SH-SY5Y (cell line): Measurements from ENCODE around the gene BMS1.

Experiments
- GATA2 ChIP-seq: IDR thresholded peaks from 2 replicates; pipeline ENCODE4 v1.6.1; 2011; ENCODE audit warnings: mild to moderate bottlenecking, low read depth, low read length
- GATA3 ChIP-seq: IDR thresholded peaks from 2 replicates; pipeline ENCODE4 v1.6.1; 2011; ENCODE audit warnings: low read depth, mild to moderate bottlenecking, low read length, moderate library complexity

BMS1 gene

DNA sequence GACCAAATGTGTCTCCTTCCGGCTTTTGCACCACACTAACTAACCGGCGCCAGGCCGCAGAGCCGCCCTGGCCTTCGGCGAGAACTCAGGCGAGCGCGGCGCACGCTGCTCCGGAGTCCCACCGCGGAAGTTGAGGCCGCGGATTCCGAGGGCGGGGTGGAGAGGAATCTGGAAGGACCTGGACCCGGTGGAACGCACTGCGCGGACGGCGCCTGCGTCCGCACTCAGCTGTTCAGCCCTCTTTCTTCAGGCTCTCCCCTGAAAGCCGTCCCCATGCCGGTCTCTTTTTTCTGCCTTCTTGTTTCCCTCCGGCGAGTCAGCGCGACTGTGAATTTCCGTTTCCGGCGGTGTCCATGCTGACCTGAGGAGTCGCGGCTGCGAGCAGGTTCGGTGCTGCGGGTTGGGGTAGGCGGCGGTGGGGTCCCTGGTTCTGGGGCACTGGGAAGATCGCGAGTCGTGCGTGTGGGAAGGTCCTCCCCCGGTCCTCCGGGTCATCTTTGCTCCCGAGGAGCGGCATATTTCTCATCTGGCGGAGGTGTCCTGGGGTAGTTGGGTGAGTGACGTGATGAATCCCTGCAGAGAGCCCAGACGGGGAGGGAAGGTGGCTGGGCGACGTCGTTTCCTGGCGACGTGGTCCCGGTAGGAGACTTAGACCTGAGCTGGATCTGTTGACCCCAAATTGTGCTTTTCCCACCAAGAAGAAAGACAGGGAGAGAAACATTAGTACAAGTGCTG lies at the start of gene BMS1:
BMS1 (plus strand) TSS at position 350 of the 735 bp plus-strand sequence. CDS start 1,600 bp downstream, outside the sequence.
- TF ChIP-seq GATA3 (no peak), GATA2 (no peak)

GRCh38 chr10:42734536-42734935 lies 48.1 kb upstream of the BMS1 start:
- TF ChIP-seq GATA3 (no peak), GATA2 (no peak)

DNA sequence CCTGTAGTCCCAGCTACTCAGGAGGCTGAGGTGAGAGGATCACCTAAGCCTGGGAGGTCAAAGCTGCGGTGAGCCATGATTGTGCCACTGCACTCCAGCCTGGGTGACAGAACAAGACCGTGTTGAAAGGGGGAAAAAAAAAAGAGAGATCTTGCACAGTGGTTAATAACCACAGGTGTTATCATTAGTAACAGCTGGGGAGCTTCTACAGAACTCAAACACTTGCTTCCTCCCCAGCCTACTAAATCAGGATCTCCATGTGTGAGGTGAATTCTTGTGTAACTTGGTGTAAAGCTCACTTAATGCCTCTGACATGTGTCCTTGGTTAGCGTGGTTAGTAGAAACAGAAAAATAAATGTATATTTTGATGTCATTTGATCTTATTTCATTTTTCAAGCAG lies 43.9 kb upstream of the BMS1 start:
- TF ChIP-seq GATA2: no peak
- no peak for TF ChIP-seq GATA3

GRCh38 chr10:42743697-42744096 lies 38.9 kb upstream of the BMS1 start:
- TF ChIP-seq GATA3: no peak
- no peak for TF ChIP-seq GATA2

GRCh38 chr10:42744134-42744701 lies 38.4 kb upstream of the BMS1 start:
- TF ChIP-seq GATA2: no peak
- TF ChIP-seq GATA3: no peak

DNA sequence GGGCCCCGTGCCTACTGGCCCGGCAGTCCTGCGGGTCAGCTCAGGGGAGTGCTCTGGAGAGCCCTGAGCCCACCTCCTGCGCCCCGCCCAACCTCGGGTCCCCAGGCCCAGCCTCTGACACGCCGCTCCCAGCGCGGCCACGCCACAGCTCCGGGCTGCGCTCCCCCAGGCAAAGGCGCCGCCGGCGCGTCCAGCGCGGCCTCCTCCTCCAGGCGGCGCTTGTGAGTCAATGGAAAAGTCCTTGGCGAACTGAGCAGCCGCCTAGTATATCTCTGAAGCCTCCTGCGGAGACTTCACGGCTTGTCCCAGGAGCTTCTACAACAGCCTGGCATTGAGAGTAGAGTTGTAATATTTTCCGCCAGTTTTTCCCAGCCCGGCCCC lies 29.5 kb upstream of the BMS1 start:
- TF ChIP-seq GATA3 (no peak), GATA2 (no peak)

DNA sequence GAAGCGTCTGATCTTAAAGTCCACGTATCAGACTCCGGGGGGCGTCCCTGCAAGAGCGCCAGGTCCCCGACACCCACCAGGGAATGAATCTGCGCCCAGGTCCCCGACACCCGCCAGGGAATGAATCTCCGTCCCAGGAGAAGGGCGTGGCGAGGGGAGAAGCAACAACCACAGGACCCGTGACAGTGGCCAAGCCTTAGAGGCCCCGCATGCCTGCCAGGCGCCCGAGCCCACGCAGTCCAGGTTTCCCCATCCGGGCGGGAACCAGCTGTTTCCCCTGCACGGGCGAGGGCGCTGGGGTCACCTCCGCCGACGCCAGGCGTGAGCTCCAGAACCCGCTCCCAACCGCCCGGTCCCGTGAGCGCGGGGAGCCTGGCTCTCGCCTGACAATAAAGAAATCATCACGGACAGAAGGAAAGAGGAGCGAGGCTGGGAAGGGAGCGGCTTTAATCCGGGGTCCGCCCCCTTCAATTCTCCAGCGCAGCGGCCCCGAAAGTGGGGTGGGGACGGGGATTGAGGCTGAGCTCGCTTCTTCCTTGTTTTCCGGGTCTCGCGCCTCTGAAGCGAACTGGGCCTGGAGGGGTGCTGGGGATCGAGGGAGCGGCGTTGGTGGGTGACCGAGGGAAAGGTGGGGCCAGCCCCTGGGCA lies 29.0 kb upstream of the BMS1 start:
- TF ChIP-seq GATA3 (no peak), GATA2 (no peak)

GRCh38 chr10:42754155-42755027 lies 28.2 kb upstream of the BMS1 start:
- TF ChIP-seq GATA3 (no peak), GATA2 (no peak)

DNA sequence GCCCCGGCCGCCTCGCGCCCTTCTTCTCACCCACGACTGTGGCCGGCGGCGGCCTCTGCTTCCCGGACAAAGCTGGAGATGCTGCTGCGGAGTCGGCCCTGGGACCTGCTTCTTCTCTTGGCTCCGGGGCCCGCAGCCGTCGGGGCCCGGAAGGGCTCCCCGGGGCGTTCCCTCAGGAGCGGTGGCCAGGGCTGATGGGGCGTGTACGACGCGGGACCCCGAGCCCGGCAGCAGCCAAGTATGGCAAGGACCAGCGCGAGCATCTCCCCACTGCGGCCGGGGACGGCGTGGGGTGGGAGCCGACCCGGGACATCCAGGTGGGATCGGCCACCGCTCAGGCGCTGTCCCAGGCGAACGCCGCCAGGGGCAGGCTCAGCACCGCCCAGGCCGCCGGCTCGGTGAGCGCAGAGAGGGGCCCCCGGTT lies 27.6 kb upstream of the BMS1 start:
- TF ChIP-seq GATA2 (no peak), GATA3 (no peak)

- TF ChIP-seq GATA2: no peak
- TF ChIP-seq GATA3: no peak
These were observed 27.0 kb upstream of the BMS1 start for GRCh38 chr10:42755556-42756093.

GRCh38 chr10:42767906-42768305 lies 14.7 kb upstream of the BMS1 start:
- TF ChIP-seq GATA3 (no peak), GATA2 (no peak; the same call in 1 of the 2 replicates)

- no peak for TF ChIP-seq GATA2
- no peak for TF ChIP-seq GATA3
These were observed 13.9 kb upstream of the BMS1 start for GRCh38 chr10:42768581-42769152.

GRCh38 chr10:42769173-42769572 lies 13.4 kb upstream of the BMS1 start:
- TF ChIP-seq GATA2: no peak
- no peak for TF ChIP-seq GATA3
